Measurements from ENCODE around the gene IBTK.

GRCh38 chr6:82145926-82146452, 101.6 kb downstream of the IBTK start:
- TF ChIP-seq, protein P1, sequence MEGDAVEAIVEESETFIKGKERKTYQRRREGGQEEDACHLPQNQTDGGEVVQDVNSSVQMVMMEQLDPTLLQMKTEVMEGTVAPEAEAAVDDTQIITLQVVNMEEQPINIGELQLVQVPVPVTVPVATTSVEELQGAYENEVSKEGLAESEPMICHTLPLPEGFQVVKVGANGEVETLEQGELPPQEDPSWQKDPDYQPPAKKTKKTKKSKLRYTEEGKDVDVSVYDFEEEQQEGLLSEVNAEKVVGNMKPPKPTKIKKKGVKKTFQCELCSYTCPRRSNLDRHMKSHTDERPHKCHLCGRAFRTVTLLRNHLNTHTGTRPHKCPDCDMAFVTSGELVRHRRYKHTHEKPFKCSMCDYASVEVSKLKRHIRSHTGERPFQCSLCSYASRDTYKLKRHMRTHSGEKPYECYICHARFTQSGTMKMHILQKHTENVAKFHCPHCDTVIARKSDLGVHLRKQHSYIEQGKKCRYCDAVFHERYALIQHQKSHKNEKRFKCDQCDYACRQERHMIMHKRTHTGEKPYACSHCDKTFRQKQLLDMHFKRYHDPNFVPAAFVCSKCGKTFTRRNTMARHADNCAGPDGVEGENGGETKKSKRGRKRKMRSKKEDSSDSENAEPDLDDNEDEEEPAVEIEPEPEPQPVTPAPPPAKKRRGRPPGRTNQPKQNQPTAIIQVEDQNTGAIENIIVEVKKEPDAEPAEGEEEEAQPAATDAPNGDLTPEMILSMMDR (IDR thresholded peaks at IDR 0.05), result no peak
- TF ChIP-seq POLR2A (IDR thresholded peaks at IDR 0.05), result no peak
